HG02938 (cell line): ENCODE data around the gene CRIP2.

Source experiments
- ATAC-seq: cut with Tn5 transposase; IDR thresholded peaks from one replicate; pipeline ENCODE4 v1.9.1; 2021; ENCODE audit warnings: mild to moderate bottlenecking, moderate library complexity; ENCODE audit not compliant: unreplicated experiment

Gene CRIP2

DNA sequence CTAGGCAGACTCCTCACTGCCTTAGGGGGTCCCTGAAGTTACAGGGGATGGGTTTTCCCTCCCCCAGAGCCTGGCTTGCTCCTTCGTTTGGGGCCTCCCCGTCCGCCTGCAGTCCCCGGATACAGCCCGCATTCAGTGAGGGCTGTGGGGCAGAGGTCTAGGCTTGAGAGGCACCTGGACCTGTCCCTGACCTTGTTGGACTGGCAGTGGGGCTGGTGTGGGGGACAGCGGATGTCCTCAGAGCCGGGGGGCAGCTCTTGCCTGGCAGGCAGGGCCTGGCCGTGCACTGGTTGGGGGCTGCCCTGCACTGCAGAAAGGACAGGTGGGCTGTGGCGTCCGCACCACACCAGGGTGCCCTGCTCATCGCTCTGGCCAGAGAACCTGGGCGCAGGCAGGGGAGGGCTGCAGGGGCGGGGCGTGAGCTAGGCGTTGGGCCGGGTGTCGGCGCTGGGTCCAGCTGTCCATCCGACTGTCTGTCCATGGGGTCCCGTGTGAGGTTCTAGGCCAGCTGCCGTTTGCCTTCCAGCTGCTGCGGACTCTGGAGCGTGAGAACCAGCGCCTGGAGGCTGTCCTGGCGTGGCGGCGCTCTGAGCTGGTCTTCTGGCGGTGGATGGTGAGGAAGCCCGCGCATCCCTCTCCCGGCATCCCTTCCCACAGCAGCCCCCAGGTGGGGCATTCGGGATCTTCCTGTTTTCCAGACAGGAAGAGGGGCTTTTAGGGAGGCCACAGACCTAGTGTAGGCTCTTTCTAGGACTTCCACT is 22.4 kb downstream of the CRIP2 start:
- no peak for ATAC-seq

DNA sequence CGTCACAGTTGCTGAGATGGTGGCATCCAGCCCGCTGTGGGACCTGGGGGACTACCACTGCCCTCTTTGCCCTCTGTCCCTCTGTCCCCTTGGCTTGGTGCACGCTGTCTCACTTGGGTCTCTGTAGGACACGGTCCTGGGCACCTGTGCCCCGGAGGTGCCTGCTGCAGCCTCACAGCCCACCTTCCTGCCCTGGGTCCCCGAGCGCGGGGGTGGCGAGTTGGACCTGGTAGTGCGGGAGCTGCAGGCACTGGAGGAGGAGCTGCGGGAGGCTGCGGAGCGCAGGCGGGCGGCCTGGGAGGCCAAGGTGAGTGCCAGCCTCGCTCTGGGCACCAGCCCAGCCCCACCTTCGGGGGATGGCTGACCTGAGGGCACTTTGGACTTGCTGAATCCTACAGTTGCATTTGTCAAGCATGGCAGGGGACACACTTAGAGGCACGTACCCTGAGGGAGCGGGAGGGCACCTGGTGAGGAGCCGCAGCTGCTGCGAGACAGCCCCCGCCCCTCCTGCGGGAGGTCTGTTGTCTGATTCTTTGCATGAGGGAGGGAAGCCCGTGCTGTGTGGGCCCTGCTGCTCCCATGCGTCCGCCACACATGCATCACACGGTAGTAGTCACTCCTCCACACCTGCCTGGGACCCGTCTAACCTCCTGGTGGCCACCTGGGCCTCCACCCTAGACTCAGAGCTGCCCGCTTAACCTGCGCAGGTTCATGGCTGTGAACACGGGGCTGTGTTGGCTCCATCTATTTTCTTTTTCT is 23.2 kb downstream of the CRIP2 start:
- ATAC-seq: no peak

DNA sequence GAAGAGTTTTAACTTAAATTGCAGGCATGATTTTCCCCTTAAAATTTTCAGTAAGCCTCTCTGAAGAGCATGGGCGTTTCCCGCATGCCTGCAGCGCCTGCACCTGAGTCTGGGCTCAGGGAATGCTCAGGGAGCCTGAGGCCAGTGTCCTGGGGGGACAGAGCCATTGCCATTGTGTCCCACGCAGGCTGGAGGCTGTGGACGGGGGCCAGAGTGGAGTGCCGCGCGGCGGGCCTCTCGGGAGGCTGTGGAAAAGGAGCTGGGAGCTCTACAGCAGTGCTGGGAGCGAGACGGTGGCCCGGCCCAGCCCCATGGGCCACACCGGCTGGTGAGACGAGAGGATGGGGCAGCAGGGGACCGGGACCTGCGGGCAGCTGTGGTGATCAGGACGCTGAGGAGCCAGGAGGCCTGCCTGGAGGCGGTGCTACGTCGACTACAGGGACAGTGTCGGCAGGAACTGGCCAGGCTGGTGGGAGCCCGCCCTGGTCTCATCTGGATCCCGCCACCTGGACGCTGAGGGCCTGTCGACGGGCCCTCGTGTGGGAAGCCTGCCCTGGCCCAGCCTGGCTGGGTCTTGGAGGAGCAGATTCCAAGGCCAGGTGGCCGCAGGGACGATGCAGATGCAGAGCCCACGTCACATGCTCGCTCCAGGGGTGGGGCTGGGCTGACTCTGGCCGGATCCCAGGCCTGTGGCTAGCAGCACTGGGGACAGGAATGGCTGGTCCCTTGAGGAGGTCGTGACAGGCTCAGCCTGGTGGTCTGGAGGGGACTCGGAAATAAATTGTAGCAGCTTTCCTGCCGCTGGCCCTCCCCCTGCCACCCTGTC is 24.0 kb downstream of the CRIP2 start:
- no peak for ATAC-seq

DNA sequence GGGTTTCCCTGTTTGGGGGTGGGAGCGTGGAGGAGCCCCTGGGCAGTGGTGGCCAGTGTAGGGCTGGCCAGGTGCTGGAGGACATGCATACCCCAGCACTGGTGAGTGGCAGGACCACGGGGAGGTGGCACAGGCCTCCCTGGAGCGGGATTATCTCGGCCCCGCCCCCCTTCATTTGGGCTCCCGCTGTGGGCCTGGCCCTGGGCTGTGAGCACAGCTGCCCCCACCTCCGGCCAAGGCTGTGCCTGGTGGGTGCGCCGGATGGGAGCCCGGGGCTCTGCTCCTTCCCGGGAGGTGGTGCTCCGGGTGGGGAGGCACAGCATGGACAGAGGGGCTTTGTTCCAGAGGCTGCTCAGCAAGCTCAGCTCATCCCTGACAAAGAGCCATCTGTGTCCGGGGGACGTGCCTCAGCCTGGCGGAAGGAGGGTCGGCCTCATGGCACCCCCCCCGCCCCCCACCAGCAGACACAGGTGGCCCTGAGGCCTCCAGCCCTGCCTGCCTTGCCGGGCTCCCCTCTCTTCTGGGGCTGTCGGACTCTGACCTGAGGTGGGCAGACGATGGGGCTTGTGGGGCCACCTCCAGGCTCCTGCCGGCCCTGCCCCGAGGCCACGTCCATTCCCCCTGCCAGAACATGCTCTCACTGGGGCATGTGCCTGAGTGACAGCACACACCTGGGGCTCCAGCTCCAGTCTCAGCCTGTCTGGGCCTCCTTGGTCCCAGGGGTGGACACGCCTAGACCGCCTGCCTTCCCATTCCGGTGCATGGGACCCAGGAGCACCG is 24.8 kb downstream of the CRIP2 start:
- no peak for ATAC-seq

DNA sequence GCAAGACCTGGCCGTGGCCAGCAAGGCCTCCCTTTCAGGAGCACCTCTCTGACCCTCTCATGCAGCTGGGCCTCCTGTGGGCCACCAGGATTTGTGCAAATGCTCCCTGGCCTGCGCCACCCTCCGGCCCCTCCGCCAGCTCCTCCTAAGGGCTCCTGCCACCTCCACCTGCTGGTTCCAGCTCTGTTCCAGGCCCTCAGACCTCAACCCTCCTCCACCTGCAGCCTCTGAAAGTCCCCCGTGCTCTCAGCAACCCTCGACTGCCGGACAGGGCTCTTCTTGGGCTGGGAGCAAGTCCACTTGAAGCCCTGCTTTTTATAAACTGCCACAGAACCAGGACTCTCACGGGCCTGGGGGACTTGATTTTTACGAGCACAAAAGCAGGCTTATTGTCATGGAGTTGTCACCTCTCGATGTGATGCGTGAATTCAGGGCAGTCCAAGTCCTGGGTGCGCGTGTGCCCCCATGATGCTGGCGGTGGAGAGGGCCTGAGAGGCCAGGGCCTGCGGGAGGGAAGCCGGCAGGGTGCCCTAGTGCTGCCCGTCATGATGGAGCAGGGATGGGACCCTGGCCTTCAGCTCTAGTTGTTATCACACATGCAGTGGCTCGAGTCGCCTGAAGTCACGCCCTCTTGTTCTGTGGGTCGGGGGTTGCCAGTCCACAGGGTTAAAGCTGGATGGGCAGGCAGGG is 25.6 kb downstream of the CRIP2 start:
- ATAC-seq: no peak

DNA sequence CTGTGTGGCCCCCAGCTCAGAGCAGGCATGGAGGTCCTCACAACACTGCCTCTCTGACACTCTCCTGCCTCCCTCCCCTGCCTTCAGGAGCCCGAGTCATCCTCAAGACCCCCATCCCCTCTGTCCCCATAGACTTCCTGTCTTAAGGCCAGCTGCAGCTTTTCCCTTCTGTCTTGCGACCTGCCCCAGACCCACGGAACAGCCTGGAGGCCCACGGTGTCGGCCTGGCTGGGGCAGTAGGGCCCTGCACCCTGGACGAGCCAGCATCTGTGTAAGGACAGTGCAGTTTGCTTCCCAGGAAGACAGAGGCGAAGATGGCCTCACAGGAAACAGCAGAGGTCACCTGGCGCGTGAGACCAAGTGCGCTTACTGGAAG is 26.1 kb downstream of the CRIP2 start:
- ATAC-seq: no peak

DNA sequence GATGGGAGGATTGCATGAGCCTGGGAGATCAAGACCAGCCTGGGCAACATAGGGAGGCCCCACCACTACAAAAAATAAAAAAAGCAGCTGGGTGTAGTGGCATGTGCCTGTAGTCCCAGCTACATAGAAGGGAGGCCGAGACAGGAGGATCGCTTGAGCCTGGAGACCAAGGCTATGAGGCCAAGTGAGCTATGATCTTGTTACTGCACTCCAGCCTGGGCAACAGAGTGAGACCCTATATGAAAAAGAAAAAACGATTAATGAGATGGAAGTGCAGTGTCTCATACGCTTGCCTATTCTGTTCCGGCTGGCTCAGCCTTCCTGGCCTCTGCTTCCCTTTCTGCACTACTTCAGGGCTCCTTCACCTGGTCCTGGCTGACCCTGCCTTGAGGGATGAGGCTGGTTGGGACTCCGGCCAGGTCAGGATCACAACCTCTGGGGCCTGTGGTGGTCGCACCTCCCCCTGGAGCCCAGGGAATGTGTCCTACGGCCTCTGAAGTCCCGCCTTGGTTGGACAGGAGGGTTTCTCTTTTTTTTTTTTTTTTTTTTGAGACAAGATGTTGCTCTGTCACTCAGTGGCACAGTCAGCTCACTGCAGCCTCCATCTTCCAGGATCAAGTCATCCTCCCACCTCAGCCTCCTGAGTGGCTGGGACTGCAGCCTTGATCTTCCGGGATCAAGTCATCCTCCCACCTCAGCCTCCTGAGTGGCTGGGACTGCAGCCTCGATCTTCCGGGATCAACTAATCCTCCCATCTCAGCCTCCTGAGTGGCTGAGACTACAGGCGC is 27.1 kb downstream of the CRIP2 start:
- no peak for ATAC-seq

DNA sequence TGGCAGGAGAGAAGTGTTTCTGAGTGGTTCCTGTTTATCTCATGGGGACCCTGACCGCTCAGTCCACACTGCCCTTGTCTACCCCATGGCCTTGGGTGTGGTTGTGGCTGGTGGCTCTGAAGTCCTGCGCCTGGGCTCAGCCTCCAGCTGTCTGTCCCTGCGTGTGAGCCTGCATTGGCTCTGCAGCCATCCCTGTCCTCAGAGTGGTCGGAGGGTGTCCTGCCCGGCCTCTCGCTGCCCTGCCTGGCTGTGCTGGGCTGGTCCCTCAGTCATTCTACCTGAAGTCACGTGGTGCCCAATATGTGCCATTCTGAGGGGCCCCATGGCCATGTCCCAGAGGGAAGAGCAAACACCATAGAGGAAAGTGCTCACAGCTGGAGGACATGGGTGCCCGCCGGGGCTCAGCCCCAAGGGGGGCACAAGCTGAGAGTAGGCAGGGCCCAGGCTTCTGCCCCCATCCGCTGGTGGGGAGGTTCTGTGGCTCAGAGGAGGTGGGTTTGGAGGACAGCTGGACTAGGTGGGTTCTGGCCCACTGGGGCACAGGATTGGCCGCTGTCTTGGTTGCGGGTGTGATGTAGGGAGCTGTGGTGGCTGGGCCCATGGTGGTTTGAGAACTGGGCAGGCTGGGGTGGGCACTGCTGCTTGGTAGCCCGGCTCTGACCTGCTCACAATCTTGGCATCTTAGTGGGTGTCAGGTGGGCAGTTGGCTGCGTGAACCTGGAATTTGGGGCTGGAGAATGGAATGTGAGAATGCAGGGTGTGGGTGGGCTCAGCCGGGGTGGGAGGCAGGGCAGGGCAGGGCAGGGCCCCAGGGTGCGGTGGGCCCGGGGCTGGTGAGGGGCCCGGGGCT is 28.1 kb downstream of the CRIP2 start:
- ATAC-seq: no peak

DNA sequence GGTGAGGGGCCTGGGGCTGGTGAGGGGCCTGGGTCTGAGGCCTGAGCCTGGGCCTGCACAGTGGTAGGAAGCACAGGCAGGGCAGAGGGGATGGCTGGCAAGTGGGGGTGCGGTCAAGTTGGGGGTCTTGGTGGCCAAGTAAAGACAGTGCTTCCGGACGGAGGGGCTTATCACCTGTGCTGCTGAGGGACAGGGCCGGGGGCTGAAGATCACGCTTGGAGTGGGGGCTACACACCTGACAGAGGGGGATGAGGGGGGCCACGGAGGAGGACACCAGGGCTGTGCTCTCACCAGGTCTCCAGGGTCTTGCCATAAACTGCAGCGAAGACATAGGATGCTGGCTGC is 28.6 kb downstream of the CRIP2 start:
- ATAC-seq: no peak

DNA sequence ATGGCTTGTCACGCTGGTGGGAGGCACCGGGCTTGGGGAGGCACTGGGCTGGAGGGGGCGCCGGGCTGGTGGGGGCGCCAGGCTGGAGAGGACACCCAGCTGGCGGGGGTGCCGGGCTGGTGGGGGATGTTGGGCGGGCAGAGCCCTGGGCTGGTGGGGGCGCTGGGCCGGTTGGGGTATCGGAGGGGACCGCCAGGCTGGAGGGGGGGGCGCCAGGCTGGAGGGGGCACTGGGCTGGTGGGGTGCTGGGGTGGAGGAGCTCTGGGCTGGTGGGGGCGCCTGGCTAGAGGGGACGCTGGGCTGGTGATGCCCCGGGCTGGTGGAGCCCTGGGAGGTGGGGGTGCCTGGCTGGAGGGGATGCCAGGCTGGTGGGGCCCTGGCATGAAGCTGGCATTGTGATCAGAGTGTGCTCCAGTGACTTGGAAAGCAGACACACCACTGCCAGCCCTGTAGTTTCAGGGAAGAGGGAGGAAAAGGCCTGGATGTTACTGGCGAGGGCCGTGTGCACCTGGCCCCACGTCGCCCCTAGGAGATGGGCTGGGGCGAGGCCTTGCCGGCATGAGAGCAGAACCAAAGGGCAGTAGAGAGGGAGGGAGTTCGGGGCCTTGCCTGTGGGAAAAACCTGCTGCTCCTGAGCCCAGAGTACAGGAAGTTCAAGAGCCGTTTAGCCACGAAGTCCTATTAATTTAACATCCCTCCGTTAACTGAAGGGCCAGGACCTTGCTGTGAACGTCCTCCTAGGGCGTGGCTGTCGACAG is 29.5 kb downstream of the CRIP2 start:
- ATAC-seq: no peak

DNA sequence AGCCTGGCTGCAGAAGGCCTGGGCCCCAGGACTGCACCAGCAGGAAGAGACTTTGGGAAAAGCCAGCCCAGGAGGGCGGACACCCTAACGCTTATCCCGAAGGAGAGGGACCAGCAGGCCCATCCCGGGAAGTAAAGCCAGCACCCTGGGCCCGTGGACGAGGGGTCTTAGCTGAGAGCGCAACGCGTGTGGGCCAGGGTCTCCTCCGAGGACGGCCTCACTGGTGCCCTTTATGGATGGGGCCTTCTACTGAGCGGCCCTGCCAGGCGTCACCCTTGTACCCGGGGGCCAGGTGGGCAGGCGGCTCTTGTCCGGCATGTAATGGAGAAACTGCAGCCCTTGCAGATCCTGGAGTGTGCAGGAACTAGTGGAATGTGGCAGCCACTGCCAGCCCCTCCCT is 30.5 kb downstream of the CRIP2 start:
- ATAC-seq: no peak

DNA sequence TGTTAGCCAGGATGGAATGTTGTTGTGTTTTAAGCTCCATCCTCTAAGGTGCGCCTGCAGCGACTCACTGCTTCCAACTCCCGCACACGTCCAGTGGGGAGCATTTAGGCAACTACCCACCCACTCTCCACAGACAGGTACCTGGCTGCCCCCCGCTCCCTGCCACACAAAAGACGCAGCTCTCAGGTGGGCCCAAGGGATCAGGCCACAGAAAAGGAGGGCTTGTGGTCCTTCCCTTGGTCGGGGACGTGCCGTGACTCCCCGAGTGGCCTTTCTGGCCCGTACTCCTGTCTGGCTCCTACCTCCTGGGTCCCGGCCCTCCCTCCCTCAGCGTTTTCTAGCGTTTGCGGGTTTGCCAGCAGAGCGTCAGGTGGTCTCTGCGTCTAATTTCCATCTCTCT is 32.6 kb downstream of the CRIP2 start:
- no peak for ATAC-seq

DNA sequence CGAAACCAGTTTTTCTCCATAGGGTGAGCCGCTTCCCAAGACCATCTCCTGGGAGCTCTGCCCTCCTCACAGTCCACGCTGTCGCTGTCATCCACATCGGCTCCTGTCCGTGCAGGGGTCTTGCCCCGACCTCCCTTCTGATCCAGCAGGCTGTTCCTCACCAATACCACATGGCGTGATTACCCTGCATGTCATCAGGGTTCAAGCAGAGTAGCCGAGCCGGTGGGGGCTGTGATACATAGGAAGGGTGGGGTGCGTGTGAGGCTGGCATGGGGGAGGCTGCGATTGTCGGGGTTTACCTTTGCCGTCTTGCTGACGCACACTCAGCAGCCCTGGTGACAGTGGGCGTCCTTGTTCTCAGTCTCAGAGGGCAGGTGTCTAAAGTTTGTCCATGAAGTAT is 33.4 kb downstream of the CRIP2 start:
- no peak for ATAC-seq

DNA sequence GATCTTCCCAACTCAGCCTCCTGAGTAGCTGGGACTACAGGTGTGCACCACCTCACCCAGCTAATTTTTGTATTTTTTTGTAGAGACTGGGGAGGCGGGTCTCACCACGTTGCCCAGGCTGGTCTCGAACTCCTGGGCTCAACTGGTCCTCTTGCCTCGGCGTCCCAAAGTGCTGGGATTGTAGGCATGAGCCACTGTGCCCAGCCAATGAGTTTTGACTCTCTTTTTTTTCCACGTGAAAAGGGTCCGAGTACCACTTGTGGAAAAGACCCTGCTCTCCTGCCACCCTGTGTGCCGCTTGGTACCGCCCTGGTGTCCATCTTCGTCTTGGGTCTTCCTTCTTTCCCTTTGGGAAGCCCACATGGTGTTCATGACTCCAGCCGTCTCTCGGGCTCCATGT is 34.0 kb downstream of the CRIP2 start:
- ATAC-seq: no peak

DNA sequence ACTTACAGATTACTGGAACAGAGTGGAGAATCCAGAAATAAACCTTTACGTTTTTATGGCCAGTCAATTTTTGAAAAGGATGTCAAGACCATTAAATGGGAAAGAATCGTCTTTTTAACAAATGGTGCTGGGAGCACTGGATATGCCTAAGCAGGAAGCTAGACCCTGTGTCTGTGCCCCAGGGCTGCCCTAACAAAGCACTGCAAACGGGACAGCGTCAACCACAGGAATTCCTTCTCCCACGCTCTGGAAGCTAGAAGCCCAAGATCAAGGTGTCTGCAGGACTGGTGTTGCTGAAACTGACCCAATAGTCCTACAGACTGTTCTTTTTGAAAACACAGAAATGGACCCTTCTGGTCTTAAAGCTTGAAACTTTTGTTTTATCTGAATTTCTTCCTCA is 42.5 kb downstream of the CRIP2 start:
- no peak for ATAC-seq

DNA sequence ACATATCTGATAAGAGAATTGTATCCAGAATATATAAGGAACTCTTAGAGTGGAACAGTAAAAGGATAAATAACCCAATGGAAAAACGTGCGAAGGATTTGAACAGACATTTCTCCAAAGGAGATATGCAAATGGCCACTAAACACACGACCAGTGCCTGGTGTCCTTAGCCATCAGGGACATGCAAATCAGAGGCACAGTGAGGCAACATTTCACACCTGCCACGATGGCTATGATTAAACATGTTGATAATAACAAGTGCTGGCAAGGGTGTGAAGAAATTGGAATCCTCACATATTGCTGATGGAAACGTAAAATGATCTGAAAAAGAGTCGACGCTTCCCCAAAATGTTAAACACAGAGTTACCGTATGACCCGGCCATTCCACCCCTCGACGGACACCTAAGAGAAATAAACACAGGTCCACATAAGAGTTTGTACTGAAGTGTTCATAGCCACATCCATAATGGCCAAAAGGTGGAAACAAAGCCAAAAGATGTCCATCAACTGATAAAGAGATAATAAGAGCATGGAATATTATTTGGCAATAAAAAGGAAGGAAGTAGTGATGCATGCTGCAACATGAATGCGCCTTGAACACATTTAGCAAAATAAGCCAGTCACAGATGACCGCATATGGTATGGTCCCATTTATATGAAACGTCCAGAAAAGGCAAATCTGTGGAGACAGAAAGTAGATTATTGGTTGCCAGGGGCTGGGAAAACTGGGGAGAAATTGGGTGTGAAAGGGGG is 45.5 kb downstream of the CRIP2 start:
- ATAC-seq: no peak

DNA sequence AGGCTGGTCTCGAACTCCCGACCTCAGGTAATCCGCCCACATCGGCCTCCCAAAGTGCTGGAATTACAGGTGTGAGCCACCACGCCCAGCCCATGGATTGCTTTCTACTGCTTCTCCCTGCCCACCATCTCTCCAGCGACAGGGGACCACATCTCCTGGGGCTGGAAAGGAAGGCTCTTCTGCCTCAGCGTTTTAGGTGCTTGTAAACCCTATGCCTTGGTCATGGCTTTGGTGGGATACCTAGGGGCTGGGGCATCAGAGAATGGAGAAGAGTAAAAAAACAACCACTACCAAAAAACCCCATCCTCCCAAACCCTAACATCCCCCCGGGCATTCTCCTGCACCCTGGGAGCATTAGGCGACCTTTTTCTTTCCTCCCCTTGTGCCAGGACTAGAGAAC is 50.7 kb downstream of the CRIP2 start:
- no peak for ATAC-seq
